ENCODE measurements around the gene TOP1. TPM values are rescaled to one million over a fixed set of nuclear protein-coding genes. Genes with fewer than 3 reads are reported as not detected.
A peak's percentile ranks its signal among the peaks of the same experiment; 100 is the strongest.

Gene TOP1
- total RNA-seq, 4 donors from 2014 or later, result 20.2 to 28.5 (median 23.0) TPM

DNA sequence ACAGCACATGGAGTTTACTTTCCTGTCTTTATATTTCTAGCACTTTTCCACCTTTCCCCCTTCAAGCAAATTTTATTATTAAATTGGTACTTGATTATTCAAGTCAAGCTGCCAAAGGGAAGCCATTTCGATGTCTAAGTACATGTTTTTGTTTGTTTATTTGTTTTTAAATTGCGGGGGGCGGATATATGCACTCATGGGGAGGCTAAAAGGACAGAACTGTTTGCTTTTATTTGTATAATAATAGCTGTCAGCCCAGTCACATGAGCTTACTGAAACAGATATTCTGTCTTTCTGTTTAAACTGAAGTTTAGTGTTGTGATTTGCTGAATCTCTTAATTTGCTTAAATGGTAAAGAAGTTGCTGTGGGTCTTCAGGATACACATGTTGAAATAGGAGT lies 59.2 kb downstream of the TOP1 start:
- intact Hi-C loops (cut with DNase I), result no loop called here
- WGBS, result 83% methylated on average over 3 of the region's 3 CpGs
- no peak for DNase-seq (ENCODE audit: extremely low spot score)
- peaks cover 19 to 81% (median 53%) of the 10 kb centered on the region in 4 donors for H3K36me3 ChIP-seq
- H3K27me3 ChIP-seq, result no peaks in the 10 kb centered on the region
- H3K4me1 ChIP-seq, result no peaks in the 10 kb centered on the region
- no peak overlapping the region for H3K4me3 ChIP-seq
- no peaks in the 10 kb centered on the region for H3K9me3 ChIP-seq
- TF ChIP-seq POLR2AphosphoS5 (IDR thresholded peaks at IDR 0.05) (no peak), EP300 (IDR thresholded peaks at IDR 0.05) (no peak), POLR2A (IDR thresholded peaks at IDR 0.05; ENCODE audit: low read depth) (no peak)
- TF ChIP-seq, protein P1, sequence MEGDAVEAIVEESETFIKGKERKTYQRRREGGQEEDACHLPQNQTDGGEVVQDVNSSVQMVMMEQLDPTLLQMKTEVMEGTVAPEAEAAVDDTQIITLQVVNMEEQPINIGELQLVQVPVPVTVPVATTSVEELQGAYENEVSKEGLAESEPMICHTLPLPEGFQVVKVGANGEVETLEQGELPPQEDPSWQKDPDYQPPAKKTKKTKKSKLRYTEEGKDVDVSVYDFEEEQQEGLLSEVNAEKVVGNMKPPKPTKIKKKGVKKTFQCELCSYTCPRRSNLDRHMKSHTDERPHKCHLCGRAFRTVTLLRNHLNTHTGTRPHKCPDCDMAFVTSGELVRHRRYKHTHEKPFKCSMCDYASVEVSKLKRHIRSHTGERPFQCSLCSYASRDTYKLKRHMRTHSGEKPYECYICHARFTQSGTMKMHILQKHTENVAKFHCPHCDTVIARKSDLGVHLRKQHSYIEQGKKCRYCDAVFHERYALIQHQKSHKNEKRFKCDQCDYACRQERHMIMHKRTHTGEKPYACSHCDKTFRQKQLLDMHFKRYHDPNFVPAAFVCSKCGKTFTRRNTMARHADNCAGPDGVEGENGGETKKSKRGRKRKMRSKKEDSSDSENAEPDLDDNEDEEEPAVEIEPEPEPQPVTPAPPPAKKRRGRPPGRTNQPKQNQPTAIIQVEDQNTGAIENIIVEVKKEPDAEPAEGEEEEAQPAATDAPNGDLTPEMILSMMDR (IDR thresholded peaks at IDR 0.05), result no peak
- H3K27ac ChIP-seq (replicated peaks in 1 of 4), result no peak overlapping the region

DNA sequence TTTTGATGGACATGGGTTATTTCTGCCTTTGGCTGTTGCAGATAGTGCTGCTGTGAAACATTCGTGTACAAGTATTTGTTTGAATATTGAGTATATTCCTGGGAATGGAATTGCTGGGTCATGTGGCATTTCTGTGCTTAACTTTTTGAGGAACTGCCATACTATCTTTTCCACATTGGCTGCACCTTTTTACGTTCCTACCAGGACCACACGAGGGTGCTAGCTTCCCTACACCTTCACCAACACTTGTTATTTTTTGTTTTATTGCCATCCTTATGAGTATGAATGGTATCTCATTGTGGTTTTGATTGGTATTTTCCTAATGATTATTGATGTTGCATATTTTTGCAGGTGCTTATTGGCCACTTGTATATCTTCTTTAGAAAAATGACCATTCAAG lies 60.9 kb downstream of the TOP1 start:
- Histone ChIP-seq H3K27ac (replicated peaks in 1 of 4) (no peak overlapping the region), H3K9me3 (no peaks in the 10 kb centered on the region), H3K4me3 (no peak overlapping the region), H3K36me3 (peaks cover 29 to 82% (median 60%) of the 10 kb centered on the region in 4 donors), H3K27me3 (no peaks in the 10 kb centered on the region), H3K4me1 (peaks cover 0 to 7% (median 3%) of the 10 kb centered on the region in 4 donors)
- WGBS, result 88% methylated on average over 3 of the region's 3 CpGs
- DNase-seq (ENCODE audit: extremely low spot score), result no peak
- intact Hi-C loops (cut with DNase I), result no loop called here
- TF ChIP-seq POLR2AphosphoS5 (IDR thresholded peaks at IDR 0.05) (no peak), POLR2A (IDR thresholded peaks at IDR 0.05; ENCODE audit: low read depth) (no peak), EP300 (IDR thresholded peaks at IDR 0.05) (no peak)
- TF ChIP-seq, protein P1 (IDR thresholded peaks at IDR 0.05), result no peak

DNA sequence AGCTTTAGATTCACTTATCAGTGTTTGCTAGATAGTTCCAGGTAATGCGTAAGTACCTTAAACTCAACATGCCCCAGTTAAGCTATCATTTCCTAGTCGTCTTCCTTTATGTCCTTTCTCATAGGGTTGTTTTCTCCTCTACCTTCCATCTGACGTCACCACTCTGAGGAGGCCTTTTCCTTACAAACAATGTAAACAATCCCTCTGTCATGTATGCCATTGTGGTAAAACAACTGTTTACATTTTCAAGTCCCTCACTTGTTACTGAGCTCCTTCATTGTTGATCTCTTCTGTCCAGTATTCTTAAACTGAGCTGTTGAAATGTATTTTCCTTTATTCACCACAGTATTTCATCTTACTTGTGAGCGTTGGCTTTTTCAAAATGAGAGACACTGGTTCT lies 63.3 kb downstream of the TOP1 start:
- Histone ChIP-seq H3K27ac (replicated peaks in 1 of 4) (no peak overlapping the region), H3K4me3 (no peak overlapping the region), H3K9me3 (no peaks in the 10 kb centered on the region), H3K27me3 (no peaks in the 10 kb centered on the region), H3K4me1 (peaks cover 0 to 12% (median 3%) of the 10 kb centered on the region in 4 donors), H3K36me3 (peaks cover 27 to 77% (median 63%) of the 10 kb centered on the region in 4 donors)
- WGBS, result 70% methylated on average over 4 of the region's 4 CpGs
- no peak for DNase-seq (ENCODE audit: extremely low spot score)
- TF ChIP-seq EP300 (IDR thresholded peaks at IDR 0.05) (no peak), POLR2AphosphoS5 (IDR thresholded peaks at IDR 0.05) (no peak), POLR2A (IDR thresholded peaks at IDR 0.05; ENCODE audit: low read depth) (no peak)
- TF ChIP-seq, protein P1 (IDR thresholded peaks at IDR 0.05), result no peak
- intact Hi-C loops (cut with DNase I), result no loop called here

DNA sequence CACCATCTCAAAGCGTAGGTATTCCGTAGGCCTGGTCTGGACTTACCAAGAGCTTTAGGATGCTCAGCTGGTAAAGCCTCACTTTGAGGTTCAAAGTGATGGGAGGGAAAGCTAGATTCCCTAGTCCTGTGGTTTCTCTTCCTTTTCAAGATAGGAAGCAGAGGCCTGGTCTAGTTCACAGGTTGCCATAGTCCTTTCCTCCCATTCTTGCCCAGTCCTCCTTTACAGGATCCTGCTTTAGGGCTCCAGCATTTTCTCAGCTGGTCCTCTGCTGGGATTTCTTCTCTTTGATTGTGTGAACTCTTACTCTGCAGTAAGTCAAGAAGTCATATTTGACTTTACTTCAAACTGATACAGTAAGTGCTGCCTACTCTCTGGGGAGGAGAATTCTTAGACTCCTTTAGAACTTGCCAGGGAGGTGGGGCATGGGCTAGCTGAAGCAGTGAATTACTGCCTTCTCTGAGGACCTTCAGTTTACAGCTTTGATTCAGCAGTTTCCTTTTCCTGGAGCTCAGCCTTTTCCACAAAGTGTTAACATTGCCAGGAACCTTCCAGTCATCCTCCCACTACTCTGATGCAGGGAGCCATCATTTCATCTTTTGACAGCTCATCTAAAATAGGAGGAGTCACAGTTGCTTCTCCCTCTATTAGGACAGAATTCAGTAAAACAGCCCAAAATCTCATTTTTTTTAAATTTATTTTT lies 65.9 kb downstream of the TOP1 start:
- H3K4me3 ChIP-seq, result no peak overlapping the region
- no peaks in the 10 kb centered on the region for H3K9me3 ChIP-seq
- TF ChIP-seq, protein P1 (IDR thresholded peaks at IDR 0.05), result no peak
- TF ChIP-seq EP300 (IDR thresholded peaks at IDR 0.05) (no peak), POLR2AphosphoS5 (IDR thresholded peaks at IDR 0.05) (no peak), POLR2A (IDR thresholded peaks at IDR 0.05; ENCODE audit: low read depth) (no peak)
- intact Hi-C loops (cut with DNase I), result loop anchor here (2.0 kb wide), 2 partner anchors 104 to 124 kb away; no protein-coding TSS in a partner anchor
- peak overlapping the region in 1 of 4 donors; percentile 48 for H3K27ac ChIP-seq (replicated peaks in 1 of 4)
- WGBS, result 84% methylated on average over 2 of the region's 2 CpGs
- peaks cover 33 to 86% (median 70%) of the 10 kb centered on the region in 4 donors for H3K36me3 ChIP-seq
- H3K4me1 ChIP-seq, result peaks cover 0 to 22% (median 11%) of the 10 kb centered on the region in 4 donors
- DNase-seq (ENCODE audit: extremely low spot score), result no peak
- H3K27me3 ChIP-seq, result no peaks in the 10 kb centered on the region
